Mucosa of descending colon (tissue), 3 donors: ENCODE data around the gene CTDSPL2. TPM values are rescaled to one million over a fixed set of nuclear protein-coding genes. Genes with fewer than 3 reads are reported as not detected.

Experiments used
- ATAC-seq: fragments of 200-7000 bp; cut with Tn5 transposase; one replicate; pipeline ENCODE4 v1.9.1; 2020; ENCODE audit warnings: mild to moderate bottlenecking, moderate library complexity
- DNase-seq, 3 donors: peaks; one replicate each; pipeline ENCODE4 v3.0.0-alpha.2; 2020
- H3K36me3 ChIP-seq: fragments of 200-600 bp; one replicate; pipeline ENCODE4 v1.8.0; 2021; ENCODE audit warnings: low read depth, mild to moderate bottlenecking
- H3K4me1 ChIP-seq: fragments of 200-600 bp; one replicate; pipeline ENCODE4 v1.8.0; 2021; ENCODE audit warnings: low read depth, mild to moderate bottlenecking
- H3K4me3 ChIP-seq: fragments of 200-600 bp; one replicate; pipeline ENCODE4 v1.8.0; 2021; ENCODE audit warnings: mild to moderate bottlenecking
- H3K9me3 ChIP-seq: fragments of 200-600 bp; one replicate; pipeline ENCODE4 v1.8.0; 2021; ENCODE audit warnings: mild to moderate bottlenecking
- CTCF ChIP-seq: fragments of 200-600 bp; IDR thresholded peaks from one replicate; pipeline ENCODE4 v1.8.0; 2022; ENCODE audit warnings: antibody characterized with exemption, mild to moderate bottlenecking
- intact Hi-C, 2 donors: fragments of 100-400 bp; cut with DNase I in 1 of 2; cut with micrococcal nuclease in 1 of 2; formaldehyde crosslinking; loops; one replicate each; pipeline versions ENCODE4 v1.11.0 to v1.11.1; 2022; cut with DNase I, micrococcal nuclease
- long read RNA-seq, 2 donors: library from polyadenylated mRNA; unstranded; transcript quantifications; one replicate each; pipeline ENCODE4 v2.0.0, GENCODE V29; 2019 to 2021
- total RNA-seq, 3 donors: library from RNA; stranded (reverse); fragmentation: NEBNext Ultra II Directional in 2 of 3; extraction: Animal tissue kit (Norgen Biotek cat#: 25700) in 2 of 3; gene quantifications; one replicate each; pipeline versions ENCODE4 v1.2.1 to v1.2.4, GENCODE V29; 2021 to 2023
- donor health status: DM: no; HTN: no; CAD: no; lungs with moderate emphysema.
- donor health status: DM: no; HTN: no; CAD: no.
- donor health status: DM: no; HTN: yes; CAD: no.

The CTDSPL2 gene
- 10 to 100 TPM; 30.8 to 44.0 (median 35.0) TPM for total RNA-seq
- long read RNA-seq, donor 1, partial matches to known transcripts = 14 of 16 reads
- long read RNA-seq, donor 1, other reads (novel, unspliced or antisense) = 2 of 16 reads
- long read RNA-seq, donor 2, full-length matches to known transcripts = 1 of 4 reads
- long read RNA-seq, donor 2, partial matches to known transcripts = 1 of 4 reads
- long read RNA-seq, donor 2, other reads (novel, unspliced or antisense) = 2 of 4 reads

- ATAC-seq = peak; percentile 96
- Histone ChIP-seq H3K4me1 (peaks cover 13% of the 10 kb centered on the region), H3K36me3 (no peaks in the 10 kb centered on the region), H3K4me3 (peak within 1 kb of the TSS; percentile 54), H3K9me3 (no peaks in the 10 kb centered on the region)
- DNase-seq = peak; percentile 96 to 98 (median 97)
- intact Hi-C loops = no loop called here
- peak; percentile 15 for TF ChIP-seq CTCF
These were observed at the start of gene CTDSPL2 for GRCh38 chr15:44426975-44427755. Gene CTDSPL2, plus strand, starts transcription at chr15:44427629. Its CDS starts 31,386 bp downstream, at chr15:44459015.

- DNase-seq (no peak), ATAC-seq (no peak)
- no peaks in the 10 kb centered on the region for H3K9me3 ChIP-seq
- no peaks in the 10 kb centered on the region for H3K36me3 ChIP-seq
- no peak overlapping the region for H3K4me3 ChIP-seq
- no peaks in the 10 kb centered on the region for H3K4me1 ChIP-seq
- no peak for TF ChIP-seq CTCF
- intact Hi-C loops = no loop called here
These were observed 46.2 kb upstream of the CTDSPL2 start for GRCh38 chr15:44381236-44381635.

- no peaks in the 10 kb centered on the region for H3K9me3 ChIP-seq
- H3K4me3 ChIP-seq = no peak overlapping the region
- TF ChIP-seq CTCF = no peak
- H3K4me1 ChIP-seq = no peaks in the 10 kb centered on the region
- no peaks in the 10 kb centered on the region for H3K36me3 ChIP-seq
- intact Hi-C loops = no loop called here
- no peak for DNase-seq
- no peak for ATAC-seq
These were observed 42.0 kb upstream of the CTDSPL2 start for GRCh38 chr15:44385344-44385942.

GRCh38 chr15:44394062-44394461 lies 33.4 kb upstream of the CTDSPL2 start:
- DNase-seq (no peak), ATAC-seq (no peak)
- TF ChIP-seq CTCF = no peak
- no peaks in the 10 kb centered on the region for H3K4me1 ChIP-seq
- intact Hi-C loops = no loop called here
- H3K36me3 ChIP-seq = no peaks in the 10 kb centered on the region
- no peak overlapping the region for H3K4me3 ChIP-seq
- H3K9me3 ChIP-seq = no peaks in the 10 kb centered on the region

GRCh38 chr15:44394562-44394961 lies 32.9 kb upstream of the CTDSPL2 start:
- no peaks in the 10 kb centered on the region for H3K4me1 ChIP-seq
- TF ChIP-seq CTCF = no peak
- no peaks in the 10 kb centered on the region for H3K9me3 ChIP-seq
- no peak for ATAC-seq
- no peaks in the 10 kb centered on the region for H3K36me3 ChIP-seq
- H3K4me3 ChIP-seq = no peak overlapping the region
- DNase-seq = no peak
- intact Hi-C loops = no loop called here
